Peyer's patch (tissue), 4 donors: ENCODE measurements around the gene SORBS1. TPM values are rescaled to one million over a fixed set of nuclear protein-coding genes. Genes with fewer than 3 reads are reported as not detected.

Experiments
- DNase-seq, 3 donors: peaks; one replicate each; pipeline ENCODE4 v3.0.0-alpha.2; 2017 to 2019
- H3K27ac ChIP-seq, 4 donors: fragments of 200-600 bp; sonication (generic); one replicate each; pipeline ENCODE4 v1.5.1; 2016 to 2019
- H3K27me3 ChIP-seq, 2 donors: fragments of 200-600 bp; sonication (generic); one replicate each; pipeline ENCODE4 v1.5.1; 2019
- H3K36me3 ChIP-seq, 3 donors: fragments of 200-600 bp; sonication (generic); one replicate each; pipeline ENCODE4 v1.5.1; 2016 to 2019
- H3K4me1 ChIP-seq, 4 donors: fragments of 200-600 bp; sonication (generic); one replicate each; pipeline ENCODE4 v1.5.1; 2016 to 2019
- H3K4me3 ChIP-seq, 4 donors: fragments of 200-600 bp; sonication (generic); 1 replicate in 3 of 4; 2 replicates in 1 of 4; pipeline ENCODE4 v1.5.1; 2016 to 2019; ENCODE audit warnings: mild to moderate bottlenecking in 1 of 4
- H3K9me3 ChIP-seq, 4 donors: fragments of 200-600 bp; sonication (generic); one replicate each; pipeline ENCODE4 v1.5.1; 2016 to 2019; ENCODE audit warnings: mild to moderate bottlenecking in 1 of 4
- CTCF ChIP-seq, 6 experiments: fragments of 450-650 bp in 4 of 6; fragments of 200-600 bp in 2 of 6; sonication (generic) in 1 of 6; IDR thresholded peaks; one replicate each; pipeline ENCODE4 v1.5.1; 2017 to 2019; ENCODE audit warnings: antibody characterized with exemption in 6 of 6, mild to moderate bottlenecking in 3 of 6, moderate library complexity in 1 of 6
- POLR2A ChIP-seq, 2 donors: fragments of 450-650 bp; IDR thresholded peaks; one replicate each; pipeline ENCODE4 v1.5.1; 2017; ENCODE audit warnings: antibody characterized with exemption in 2 of 2, mild to moderate bottlenecking in 2 of 2, moderate library complexity in 2 of 2
- total RNA-seq, 4 donors: library from RNA; depleted of rRNA; stranded (reverse); fragments of >200 nt; gene quantifications; one replicate each; pipeline ENCODE4 v1.1.0, GENCODE V29; 2016

Gene SORBS1
- total RNA-seq, 4 donors from 2014 or later = 34.3 to 57.1 (median 48.7) TPM

- no peak overlapping the region for H3K4me3 ChIP-seq
- peaks cover 0 to 16% (median 0%) of the 10 kb centered on the region in 4 donors for H3K4me1 ChIP-seq
- H3K27me3 ChIP-seq = no peaks in the 10 kb centered on the region
- TF ChIP-seq CTCF (IDR thresholded peaks at IDR 0.05) (no peak), POLR2A (IDR thresholded peaks at IDR 0.05) (no peak)
- no peaks in the 10 kb centered on the region for H3K9me3 ChIP-seq
- peak overlapping the region in 1 of 4 donors; percentile 71 for H3K27ac ChIP-seq
- no peaks in the 10 kb centered on the region for H3K36me3 ChIP-seq
- no peak for DNase-seq
Observed at GRCh38 chr10:95530561-95530960, 30.6 kb downstream of the SORBS1 start.

- Histone ChIP-seq H3K27ac (peak overlapping the region in 1 of 4 donors; percentile 71), H3K27me3 (no peaks in the 10 kb centered on the region), H3K4me3 (no peak overlapping the region), H3K9me3 (no peaks in the 10 kb centered on the region), H3K4me1 (peaks cover 0 to 20% (median 0%) of the 10 kb centered on the region in 4 donors), H3K36me3 (no peaks in the 10 kb centered on the region)
- DNase-seq = no peak
- no peak for TF ChIP-seq CTCF (IDR thresholded peaks at IDR 0.05)
- TF ChIP-seq POLR2A (IDR thresholded peaks at IDR 0.05) = no peak
Observed at GRCh38 chr10:95530029-95530428, 31.1 kb downstream of the SORBS1 start.

GRCh38 chr10:95526044-95526443 lies 35.1 kb downstream of the SORBS1 start:
- Histone ChIP-seq H3K4me1 (peaks cover 0 to 29% (median 0%) of the 10 kb centered on the region in 4 donors), H3K27me3 (no peaks in the 10 kb centered on the region), H3K27ac (peak overlapping the region in 2 of 4 donors; percentile 22 to 56), H3K9me3 (no peaks in the 10 kb centered on the region), H3K36me3 (no peaks in the 10 kb centered on the region), H3K4me3 (no peak overlapping the region)
- TF ChIP-seq CTCF (IDR thresholded peaks at IDR 0.05) (no peak), POLR2A (IDR thresholded peaks at IDR 0.05) (no peak)
- peak in 2 of 3 donors; percentile 55 to 67 for DNase-seq

- no peaks in the 10 kb centered on the region for H3K9me3 ChIP-seq
- no peaks in the 10 kb centered on the region for H3K27me3 ChIP-seq
- H3K36me3 ChIP-seq = no peaks in the 10 kb centered on the region
- DNase-seq = no peak
- TF ChIP-seq POLR2A (IDR thresholded peaks at IDR 0.05) (no peak), CTCF (IDR thresholded peaks at IDR 0.05) (no peak)
- H3K4me3 ChIP-seq = no peak overlapping the region
- H3K27ac ChIP-seq = peak overlapping the region in 2 of 4 donors; percentile 47 to 53
- peaks cover 0 to 29% (median 0%) of the 10 kb centered on the region in 4 donors for H3K4me1 ChIP-seq
Observed at GRCh38 chr10:95525033-95525418, 36.1 kb downstream of the SORBS1 start.

- Histone ChIP-seq H3K27me3 (no peaks in the 10 kb centered on the region), H3K36me3 (no peaks in the 10 kb centered on the region), H3K4me1 (peaks cover 0 to 26% (median 0%) of the 10 kb centered on the region in 4 donors), H3K27ac (peak overlapping the region in 2 of 4 donors; percentile 47 to 53), H3K9me3 (no peaks in the 10 kb centered on the region), H3K4me3 (no peak overlapping the region)
- TF ChIP-seq POLR2A (IDR thresholded peaks at IDR 0.05) (no peak), CTCF (IDR thresholded peaks at IDR 0.05) (no peak)
- peak in 1 of 3 donors; percentile 78 for DNase-seq
Observed at GRCh38 chr10:95524358-95525032, 36.7 kb downstream of the SORBS1 start.
